ENCODE data around the gene VSX1. TPM values are rescaled to one million over a fixed set of nuclear protein-coding genes. Genes with fewer than 3 reads are reported as not detected.

The VSX1 gene
- total and polyA plus RNA-seq, 9 of the 15 experiments (the other 6 are each of a cell fraction or from before 2014, with no cell fraction given): not detected

GRCh38 chr20:25081065-25081729 is 744 bp downstream of the VSX1 start:
- no peak overlapping the region for H2AFZ ChIP-seq (ENCODE audit: low read depth, low read length)
- in situ Hi-C loops (cut with MboI) (no loop called here), intact Hi-C loops (cut with micrococcal nuclease) (no loop called here)
- H3K4me3 ChIP-seq: no peak overlapping the region
- no peaks in the 10 kb centered on the region for H3K36me3 ChIP-seq (ENCODE audit: control insufficient read depth, insufficient read depth, low read length)
- no TSS peak for BruUV-seq (replicated peaks)
- 27% methylated on average over 8 of the region's 54 CpGs for WGBS (ENCODE audit: insufficient coverage, low coverage, missing lambda C conversion rate)
- FAIRE-seq (no peak), ATAC-seq (peak; percentile 54; the same call in 1 of the 3 replicates), DNase-seq (ENCODE audit: extremely low read depth in 1 of 4, low spot score in 3 of 4) (peak in 2 of 4 experiments; percentile 14 to 47)
- H3K79me2 ChIP-seq (ENCODE audit: control insufficient read depth, insufficient read depth, low read length): no peaks in the 10 kb centered on the region
- ChIA-PET POLR2A (no interaction called here), CTCF (ENCODE audit: low intra/inter-chr PET ratio) (no interaction called here)
- H3K27me3 ChIP-seq (ENCODE audit: control insufficient read depth in 2 of 2, insufficient read depth in 2 of 2, low read length in 2 of 2): peaks cover 2 to 42% of the 10 kb centered on the region in 2 experiments; a peak in 3 of 5 replicates
- H3K27ac ChIP-seq (ENCODE audit: extremely low read depth, low read depth, low read length): no peak overlapping the region
- no peak overlapping the region for H3K4me2 ChIP-seq (ENCODE audit: insufficient read depth, low read length)
- no peaks in the 10 kb centered on the region for H3K9me3 ChIP-seq (replicated peaks; ENCODE audit: control insufficient read depth, insufficient read depth, low read depth, low read length)
- H3K9ac ChIP-seq (ENCODE audit: insufficient read depth in 1 of 2, low read depth in 2 of 2, low read length in 2 of 2): no peak overlapping the region
- TF ChIP-seq SREBF2 (CRISPR knock-in tag; IDR thresholded peaks at IDR 0.05): no peak
- peak; percentile 96 for TF ChIP-seq REST (IDR thresholded peaks at IDR 0.05; ENCODE audit: borderline replicate concordance)
- 0 out of 2 replicates have a peak, but pooled peaks have one; percentile 56 for TF ChIP-seq REST (CRISPR knock-in tag; IDR thresholded peaks at IDR 0.05; ENCODE audit: low read depth)
- TF ChIP-seq PKNOX1 (IDR thresholded peaks at IDR 0.05): peak; percentile 80
- peak; percentile 85 for TF ChIP-seq MIER1 (IDR thresholded peaks at IDR 0.05; ENCODE audit: low read depth)
- TF ChIP-seq EHMT2 (IDR thresholded peaks at IDR 0.05): peak; percentile 86
- H4K20me1 ChIP-seq (replicated peaks; ENCODE audit: control insufficient read depth, insufficient read depth, low read length): no peaks in the 10 kb centered on the region; the same call in 1 of the 2 replicates
- H3K4me1 ChIP-seq (replicated peaks in 1 of 2; ENCODE audit: control insufficient read depth in 2 of 2, insufficient read depth in 2 of 2, low read length in 2 of 2): no peaks in the 10 kb centered on the region; a peak in 1 of 5 replicates
- no peaks in the 10 kb centered on the region for H3K9me1 ChIP-seq (ENCODE audit: control insufficient read depth, insufficient read depth, low read length)

All from K562 (cell line).